Esophagus squamous epithelium (tissue), 4 donors: ENCODE data around the gene GTF2A1L.
"Not testable (repeated sequence)": the region's sequence is repeated elsewhere in the genome, so short reads cannot be mapped to it uniquely, and the experiment has no call there.

Experiments
- POLR2A ChIP-seq, 4 donors: fragments of 450-650 bp; IDR thresholded peaks; one replicate each; pipeline ENCODE4 v1.6.1; 2017; ENCODE audit warnings: antibody characterized with exemption in 4 of 4, mild to moderate bottlenecking in 4 of 4, moderate library complexity in 3 of 4
- TF ChIP-seq, protein P1 (sequence below), 6 experiments: fragments of 450-650 bp in 4 of 6; fragments of 200-600 bp in 2 of 6; sonication (generic) in 2 of 6; IDR thresholded peaks; one replicate each; pipeline ENCODE4 v1.5.1; 2016 to 2019; ENCODE audit warnings: antibody characterized with exemption in 6 of 6, mild to moderate bottlenecking in 4 of 6, moderate library complexity in 4 of 6

- TF ChIP-seq, protein P1, sequence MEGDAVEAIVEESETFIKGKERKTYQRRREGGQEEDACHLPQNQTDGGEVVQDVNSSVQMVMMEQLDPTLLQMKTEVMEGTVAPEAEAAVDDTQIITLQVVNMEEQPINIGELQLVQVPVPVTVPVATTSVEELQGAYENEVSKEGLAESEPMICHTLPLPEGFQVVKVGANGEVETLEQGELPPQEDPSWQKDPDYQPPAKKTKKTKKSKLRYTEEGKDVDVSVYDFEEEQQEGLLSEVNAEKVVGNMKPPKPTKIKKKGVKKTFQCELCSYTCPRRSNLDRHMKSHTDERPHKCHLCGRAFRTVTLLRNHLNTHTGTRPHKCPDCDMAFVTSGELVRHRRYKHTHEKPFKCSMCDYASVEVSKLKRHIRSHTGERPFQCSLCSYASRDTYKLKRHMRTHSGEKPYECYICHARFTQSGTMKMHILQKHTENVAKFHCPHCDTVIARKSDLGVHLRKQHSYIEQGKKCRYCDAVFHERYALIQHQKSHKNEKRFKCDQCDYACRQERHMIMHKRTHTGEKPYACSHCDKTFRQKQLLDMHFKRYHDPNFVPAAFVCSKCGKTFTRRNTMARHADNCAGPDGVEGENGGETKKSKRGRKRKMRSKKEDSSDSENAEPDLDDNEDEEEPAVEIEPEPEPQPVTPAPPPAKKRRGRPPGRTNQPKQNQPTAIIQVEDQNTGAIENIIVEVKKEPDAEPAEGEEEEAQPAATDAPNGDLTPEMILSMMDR (IDR thresholded peaks at IDR 0.05) = not testable (repeated sequence)
- TF ChIP-seq POLR2A (IDR thresholded peaks at IDR 0.05) = not testable (repeated sequence)
Observed at GRCh38 chr2:48622691-48623090, 5.0 kb downstream of the GTF2A1L start.
